Liver (tissue), 9 donors: ENCODE data around the gene ADRA2B. TPM values are rescaled to one million over a fixed set of nuclear protein-coding genes. Genes with fewer than 3 reads are reported as not detected.
"Not testable (repeated sequence)": the region's sequence is repeated elsewhere in the genome, so short reads cannot be mapped to it uniquely, and the experiment has no call there.

Source experiments
- DNase-seq: peaks from one replicate; pipeline ENCODE4 v3.0.0-alpha.2; 2017; ENCODE audit warnings: low spot score
- H3K27ac ChIP-seq, 2 donors: one replicate each; pipeline ENCODE4 v1.7.0; 2013; ENCODE audit warnings: inconsistent platforms in 2 of 2, low read length in 2 of 2, control low read depth in 1 of 2, low read depth in 1 of 2, mild to moderate bottlenecking in 1 of 2
- H3K27me3 ChIP-seq, 4 donors: one replicate each; pipeline versions ENCODE4 v1.6.1 to v1.7.0; 2013; ENCODE audit warnings: low read length in 3 of 4, inconsistent platforms in 1 of 4, mild to moderate bottlenecking in 1 of 4, moderate library complexity in 1 of 4; ENCODE audit not compliant: control insufficient read depth in 4 of 4, insufficient read depth in 4 of 4
- H3K36me3 ChIP-seq, 4 donors: one replicate each; pipeline versions ENCODE4 v1.6.1 to v1.7.0; 2013; ENCODE audit warnings: low read length in 3 of 4, mild to moderate bottlenecking in 3 of 4, low read depth in 1 of 4, moderate library complexity in 1 of 4; ENCODE audit not compliant: control insufficient read depth in 4 of 4, insufficient read depth in 3 of 4
- H3K4me1 ChIP-seq, 4 donors: one replicate each; pipeline versions ENCODE4 v1.6.1 to v1.7.0; 2013; ENCODE audit warnings: low read length in 3 of 4, mild to moderate bottlenecking in 3 of 4, moderate library complexity in 1 of 4; ENCODE audit not compliant: control insufficient read depth in 4 of 4, insufficient read depth in 4 of 4
- H3K4me3 ChIP-seq, 3 donors: one replicate each; pipeline versions ENCODE4 v1.6.1 to v1.7.0; 2013; ENCODE audit warnings: low read length in 3 of 3, control low read depth in 1 of 3, low read depth in 1 of 3, mild to moderate bottlenecking in 1 of 3
- H3K9ac ChIP-seq, 2 donors: one replicate each; pipeline ENCODE4 v1.7.0; 2013; ENCODE audit warnings: low read length in 2 of 2, mild to moderate bottlenecking in 2 of 2, moderate library complexity in 2 of 2, control low read depth in 1 of 2, low read depth in 1 of 2
- H3K9me3 ChIP-seq, 4 donors: one replicate each; pipeline versions ENCODE4 v1.6.1 to v1.7.0; 2013; ENCODE audit warnings: low read length in 3 of 4; ENCODE audit not compliant: control insufficient read depth in 4 of 4
- ATF3 ChIP-seq: IDR thresholded peaks from 2 replicates; pipeline ENCODE4 v1.6.1; 2016; ENCODE audit warnings: antibody characterized with exemption
- FOXA2 ChIP-seq: IDR thresholded peaks from 2 replicates; pipeline ENCODE4 v1.6.1; 2016; ENCODE audit warnings: antibody characterized with exemption
- GABPA ChIP-seq, 2 donors: IDR thresholded peaks in 1 of 2; conservative IDR thresholded peaks in 1 of 2; 2 replicates each; pipeline ENCODE4 v1.6.1; 2016; ENCODE audit warnings: antibody characterized with exemption in 2 of 2, mild to moderate bottlenecking in 1 of 2, moderate library complexity in 1 of 2
- HNF4A ChIP-seq, 2 donors: conservative IDR thresholded peaks; 2 replicates each; pipeline ENCODE4 v1.6.1; 2016; ENCODE audit warnings: antibody characterized with exemption in 2 of 2, mild to moderate bottlenecking in 2 of 2
- JUND ChIP-seq, 2 donors: IDR thresholded peaks; 2 replicates each; pipeline ENCODE4 v1.6.1; 2016; ENCODE audit warnings: antibody characterized with exemption in 2 of 2
- RXRA ChIP-seq, 2 donors: IDR thresholded peaks; 2 replicates each; pipeline ENCODE4 v1.6.1; 2017 to 2018; ENCODE audit warnings: antibody characterized with exemption in 2 of 2, mild to moderate bottlenecking in 1 of 2
- SP1 ChIP-seq: IDR thresholded peaks from 2 replicates; pipeline ENCODE4 v1.6.1; 2018; ENCODE audit warnings: antibody characterized with exemption, mild to moderate bottlenecking
- WGBS: extraction: QIAGEN DNeasy Blood & Tissue Kit; methylation state at CpG from one replicate; pipeline ENCODE4 v1.1.7; 2013; 5-methylcytosine and 5-hydroxymethylcytosine counted together
- polyA plus RNA-seq, 2 donors: library from polyadenylated mRNA; stranded (reverse) in 1 of 2; unstranded in 1 of 2; fragments of 200-250 nt in 1 of 2; fragments of >200 nt in 1 of 2; fragmentation: Nextera tagmentation in 1 of 2; extraction: Ambion mirVana in 1 of 2; gene quantifications; one replicate each; pipeline versions ENCODE4 v1.2.1 to v1.2.3, GENCODE V29; 2013 to 2015
- total RNA-seq, 2 donors: library from RNA; depleted of rRNA; stranded (reverse); fragments of >200 nt; gene quantifications; one replicate each; pipeline ENCODE4 v1.2.3, GENCODE V29; 2014
- TF ChIP-seq, protein P1 (sequence below): IDR thresholded peaks from 2 replicates; pipeline ENCODE4 v1.6.1; 2016; ENCODE audit warnings: antibody characterized with exemption
- TF ChIP-seq, protein P2 (sequence below): IDR thresholded peaks from 2 replicates; pipeline ENCODE4 v1.6.1; 2016; ENCODE audit warnings: antibody characterized with exemption, mild to moderate bottlenecking
- donor health status: healthy.
- donor health status: healthy.
- donor health status: healthy.
- donor health status: healthy.
- donor health status: healthy.

Gene ADRA2B
- total and polyA plus RNA-seq, 4 donors = 1.3 to 8.6 (median 3.0) TPM

DNA sequence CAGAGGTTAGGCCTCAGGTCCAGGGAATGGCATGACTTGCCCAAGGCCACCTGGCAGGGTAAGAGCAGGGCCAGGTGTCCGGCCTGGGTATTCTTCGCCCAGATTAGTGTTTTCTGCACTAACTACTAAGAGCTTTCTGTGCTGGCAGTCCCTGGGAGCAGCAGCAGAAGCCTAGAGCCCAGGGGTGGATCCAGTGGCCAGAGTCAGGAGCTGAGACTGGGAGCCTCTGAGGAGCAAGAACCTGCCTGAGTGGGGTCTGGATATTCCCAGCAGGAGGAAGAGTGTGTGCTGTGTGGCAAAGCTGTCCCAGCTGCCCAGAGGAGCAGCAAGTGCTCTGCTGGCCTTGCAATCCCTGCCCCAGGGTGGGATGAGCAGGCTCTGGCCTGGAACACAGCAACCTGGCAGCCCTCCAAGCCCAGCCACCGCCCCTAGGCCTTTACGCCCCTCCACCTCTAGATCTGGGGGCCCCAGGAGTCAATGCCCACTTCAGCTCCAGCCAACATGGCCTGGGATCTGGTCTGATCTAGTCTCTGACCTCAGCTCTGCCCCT lies 50.9 kb downstream of the ADRA2B start:
- H3K36me3 ChIP-seq = no peaks in the 10 kb centered on the region
- peak; percentile 40 for DNase-seq
- H3K9ac ChIP-seq = no peak overlapping the region
- WGBS = 79% methylated on average over 4 of the region's 4 CpGs
- H3K4me1 ChIP-seq = no peaks in the 10 kb centered on the region
- H3K4me3 ChIP-seq = no peak overlapping the region
- H3K27ac ChIP-seq = no peak overlapping the region
- TF ChIP-seq HNF4A (conservative IDR thresholded peaks at IDR 0.05) = no peak
- TF ChIP-seq SP1 = no peak
- TF ChIP-seq RXRA (IDR thresholded peaks at IDR 0.05) = no peak
- no peak for TF ChIP-seq JUND (IDR thresholded peaks at IDR 0.05)
- TF ChIP-seq, protein P1, sequence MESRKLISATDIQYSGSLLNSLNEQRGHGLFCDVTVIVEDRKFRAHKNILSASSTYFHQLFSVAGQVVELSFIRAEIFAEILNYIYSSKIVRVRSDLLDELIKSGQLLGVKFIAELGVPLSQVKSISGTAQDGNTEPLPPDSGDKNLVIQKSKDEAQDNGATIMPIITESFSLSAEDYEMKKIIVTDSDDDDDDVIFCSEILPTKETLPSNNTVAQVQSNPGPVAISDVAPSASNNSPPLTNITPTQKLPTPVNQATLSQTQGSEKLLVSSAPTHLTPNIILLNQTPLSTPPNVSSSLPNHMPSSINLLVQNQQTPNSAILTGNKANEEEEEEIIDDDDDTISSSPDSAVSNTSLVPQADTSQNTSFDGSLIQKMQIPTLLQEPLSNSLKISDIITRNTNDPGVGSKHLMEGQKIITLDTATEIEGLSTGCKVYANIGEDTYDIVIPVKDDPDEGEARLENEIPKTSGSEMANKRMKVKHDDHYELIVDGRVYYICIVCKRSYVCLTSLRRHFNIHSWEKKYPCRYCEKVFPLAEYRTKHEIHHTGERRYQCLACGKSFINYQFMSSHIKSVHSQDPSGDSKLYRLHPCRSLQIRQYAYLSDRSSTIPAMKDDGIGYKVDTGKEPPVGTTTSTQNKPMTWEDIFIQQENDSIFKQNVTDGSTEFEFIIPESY = no peak
- TF ChIP-seq FOXA2 = no peak
- TF ChIP-seq, protein P2, sequence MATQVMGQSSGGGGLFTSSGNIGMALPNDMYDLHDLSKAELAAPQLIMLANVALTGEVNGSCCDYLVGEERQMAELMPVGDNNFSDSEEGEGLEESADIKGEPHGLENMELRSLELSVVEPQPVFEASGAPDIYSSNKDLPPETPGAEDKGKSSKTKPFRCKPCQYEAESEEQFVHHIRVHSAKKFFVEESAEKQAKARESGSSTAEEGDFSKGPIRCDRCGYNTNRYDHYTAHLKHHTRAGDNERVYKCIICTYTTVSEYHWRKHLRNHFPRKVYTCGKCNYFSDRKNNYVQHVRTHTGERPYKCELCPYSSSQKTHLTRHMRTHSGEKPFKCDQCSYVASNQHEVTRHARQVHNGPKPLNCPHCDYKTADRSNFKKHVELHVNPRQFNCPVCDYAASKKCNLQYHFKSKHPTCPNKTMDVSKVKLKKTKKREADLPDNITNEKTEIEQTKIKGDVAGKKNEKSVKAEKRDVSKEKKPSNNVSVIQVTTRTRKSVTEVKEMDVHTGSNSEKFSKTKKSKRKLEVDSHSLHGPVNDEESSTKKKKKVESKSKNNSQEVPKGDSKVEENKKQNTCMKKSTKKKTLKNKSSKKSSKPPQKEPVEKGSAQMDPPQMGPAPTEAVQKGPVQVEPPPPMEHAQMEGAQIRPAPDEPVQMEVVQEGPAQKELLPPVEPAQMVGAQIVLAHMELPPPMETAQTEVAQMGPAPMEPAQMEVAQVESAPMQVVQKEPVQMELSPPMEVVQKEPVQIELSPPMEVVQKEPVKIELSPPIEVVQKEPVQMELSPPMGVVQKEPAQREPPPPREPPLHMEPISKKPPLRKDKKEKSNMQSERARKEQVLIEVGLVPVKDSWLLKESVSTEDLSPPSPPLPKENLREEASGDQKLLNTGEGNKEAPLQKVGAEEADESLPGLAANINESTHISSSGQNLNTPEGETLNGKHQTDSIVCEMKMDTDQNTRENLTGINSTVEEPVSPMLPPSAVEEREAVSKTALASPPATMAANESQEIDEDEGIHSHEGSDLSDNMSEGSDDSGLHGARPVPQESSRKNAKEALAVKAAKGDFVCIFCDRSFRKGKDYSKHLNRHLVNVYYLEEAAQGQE = no peak
- no peak for TF ChIP-seq GABPA (IDR thresholded peaks at IDR 0.05 in 1 of 2, conservative IDR thresholded peaks at IDR 0.05 in 1 of 2)
- TF ChIP-seq ATF3 = no peak
- H3K27me3 ChIP-seq = no peaks in the 10 kb centered on the region
- H3K9me3 ChIP-seq = no peaks in the 10 kb centered on the region

DNA sequence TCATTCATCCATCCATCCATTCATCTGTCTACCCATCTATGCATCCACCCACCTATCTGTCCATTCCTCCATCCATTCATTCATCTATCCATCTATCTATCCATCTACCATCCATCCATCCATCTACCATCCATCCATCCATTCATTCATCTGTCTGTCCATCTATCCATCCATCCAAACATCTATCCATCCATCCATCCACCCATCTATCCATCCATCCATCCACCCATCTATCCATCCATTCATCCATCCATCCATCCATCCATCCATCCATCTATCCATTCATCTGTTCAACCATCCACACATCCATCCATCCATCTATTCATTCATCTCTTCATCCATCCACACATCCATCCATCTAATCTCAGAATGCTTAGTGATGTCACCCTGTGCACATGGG lies 51.6 kb downstream of the ADRA2B start:
- not testable (repeated sequence) for H3K4me1 ChIP-seq, DNase-seq, H3K4me3 ChIP-seq, H3K9ac ChIP-seq, H3K9me3 ChIP-seq, H3K27ac ChIP-seq, H3K27me3 ChIP-seq, H3K36me3 ChIP-seq

DNA sequence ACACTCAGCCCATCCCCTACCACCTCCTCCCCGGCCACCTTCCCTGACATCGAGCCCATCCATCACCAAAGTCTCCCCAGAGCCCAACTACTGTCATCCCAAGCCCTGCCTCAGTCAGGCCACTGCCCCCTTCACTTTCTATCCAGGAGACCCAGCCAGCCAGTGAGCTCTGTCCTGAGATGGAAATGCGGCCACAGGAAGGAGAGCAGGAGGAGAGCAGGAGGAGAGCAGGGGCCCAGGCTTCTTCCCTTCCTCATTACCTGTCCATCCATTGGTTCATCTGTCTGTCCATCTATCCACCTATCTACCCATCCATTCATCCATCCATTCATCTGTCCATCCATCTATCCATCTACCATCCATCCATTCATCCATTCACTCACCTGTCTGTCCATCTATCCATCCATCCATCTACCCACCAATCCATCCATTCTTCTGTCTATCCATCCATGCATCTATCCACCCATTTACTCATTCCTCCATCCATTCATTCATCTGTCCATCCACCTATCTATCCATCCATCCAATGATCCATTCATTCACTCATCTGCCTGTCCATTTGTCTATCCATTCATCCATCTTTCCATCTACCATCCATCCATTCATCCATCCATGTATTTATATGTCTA lies 52.2 kb downstream of the ADRA2B start:
- H3K4me1 ChIP-seq, H3K36me3 ChIP-seq, H3K27me3 ChIP-seq, H3K27ac ChIP-seq, H3K9me3 ChIP-seq, DNase-seq, H3K4me3 ChIP-seq, H3K9ac ChIP-seq: not testable (repeated sequence)
- 89% methylated on average over 1 of the region's 3 CpGs for WGBS
